Measurements from ENCODE around the gene NDUFC2.
"Not testable (repeated sequence)": the region's sequence is repeated elsewhere in the genome, so short reads cannot be mapped to it uniquely, and the experiment has no call there.

The NDUFC2 gene

GRCh38 chr11:78028423-78028822 lies 51.2 kb downstream of the NDUFC2 start:
- DNase-seq: not testable (repeated sequence)

- DNase-seq: no peak
Observed at GRCh38 chr11:78027759-78028158, 51.9 kb downstream of the NDUFC2 start.

- DNase-seq: no peak
Observed at GRCh38 chr11:78025378-78025777, 54.3 kb downstream of the NDUFC2 start.

- no peak for DNase-seq
Observed at GRCh38 chr11:78023426-78023825, 56.2 kb downstream of the NDUFC2 start.

- DNase-seq: no peak
Observed at GRCh38 chr11:78022397-78023396, 57.0 kb downstream of the NDUFC2 start, which contains the start of gene KCTD14. KCTD14 (minus strand) TSS chr11:78023276; CDS start chr11:78023249, 27 bp downstream.

- no peak for DNase-seq
Observed at GRCh38 chr11:78021611-78022010, 58.1 kb downstream of the NDUFC2 start.

- no peak for DNase-seq
Observed at GRCh38 chr11:78020246-78020645, 59.4 kb downstream of the NDUFC2 start.

GRCh38 chr11:78019808-78020207 lies 59.9 kb downstream of the NDUFC2 start:
- no peak for DNase-seq
